ENCODE results near the gene C2orf72. TPM values are rescaled to one million over a fixed set of nuclear protein-coding genes. Genes with fewer than 3 reads are reported as not detected.
"Not testable (repeated sequence)": the region's sequence is repeated elsewhere in the genome, so short reads cannot be mapped to it uniquely, and the experiment has no call there.

C2orf72 gene
- total and polyA plus RNA-seq, 8 donors, result 3.3 to 41.4 (median 7.3) TPM; not detected in 1

DNA sequence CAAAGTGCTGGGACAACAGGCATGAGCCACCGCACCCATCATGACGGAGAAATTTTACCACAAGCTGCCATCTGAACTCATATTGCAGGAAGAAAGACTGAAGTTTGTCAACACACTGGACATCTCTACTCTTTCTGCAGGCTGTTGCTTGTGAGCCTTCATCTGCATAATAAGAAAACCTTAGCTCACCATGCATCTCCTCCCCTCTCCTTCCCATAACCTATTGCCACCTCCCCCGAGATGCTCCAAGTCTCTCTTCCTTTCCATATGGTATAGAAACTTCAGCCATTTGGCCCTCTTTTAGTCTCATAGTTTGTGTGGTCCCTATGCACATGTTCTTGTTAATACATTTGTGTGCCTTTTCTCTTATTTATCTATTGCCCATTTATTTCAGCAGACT is 19.1 kb upstream of the C2orf72 start:
- H3K4me1 ChIP-seq, result no peaks in the 10 kb centered on the region
- H3K27ac ChIP-seq, result no peak overlapping the region
- peaks cover 0 to 17% (median 0%) of the 10 kb centered on the region in 3 donors for H3K27me3 ChIP-seq
- no peaks in the 10 kb centered on the region for H3K9me3 ChIP-seq
- intact Hi-C loops (cut with DNase I; ENCODE audit: low total_unique reads), result no loop called here
- DNase-seq, result no peak
- no peaks in the 10 kb centered on the region for H3K36me3 ChIP-seq
- H3K4me3 ChIP-seq, result no peak overlapping the region
- WGBS, 5 donors, result 94 to 97% (median 95%) methylated on average over 3 of the region's 3 CpGs
- no peak for TF ChIP-seq CTCF (IDR thresholded peaks at IDR 0.05)
- no peak for TF ChIP-seq POLR2A (IDR thresholded peaks at IDR 0.05)
- no peak for TF ChIP-seq POLR2AphosphoS5 (IDR thresholded peaks at IDR 0.05)
- no peak for TF ChIP-seq EP300 (IDR thresholded peaks at IDR 0.05)

DNA sequence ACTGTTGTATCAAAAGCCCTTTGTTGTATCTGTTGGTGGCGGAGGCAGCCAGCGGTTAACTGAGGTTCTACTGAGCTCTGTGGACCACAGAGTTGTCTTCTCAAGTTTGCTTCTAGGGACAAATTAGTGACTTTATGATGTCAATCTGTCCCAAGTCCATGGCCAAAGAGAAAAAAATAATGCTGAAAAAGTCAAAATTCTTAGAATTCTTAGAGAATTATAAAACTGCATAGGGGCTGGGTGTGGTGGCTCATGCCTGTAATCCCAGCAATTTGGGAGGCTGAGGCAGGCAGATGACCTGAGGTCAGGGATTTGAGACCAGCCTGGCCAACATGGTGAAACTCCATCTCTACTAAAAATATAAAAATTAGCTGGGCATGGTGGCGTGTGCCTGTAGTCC is 12.3 kb upstream of the C2orf72 start:
- H3K27me3 ChIP-seq; H3K9me3 ChIP-seq; H3K36me3 ChIP-seq; DNase-seq; H3K4me3 ChIP-seq; H3K4me1 ChIP-seq; intact Hi-C loops (cut with DNase I; ENCODE audit: low total_unique reads); H3K27ac ChIP-seq: not testable (repeated sequence)
- 96 to 98% (median 97%) methylated on average over 3 of the region's 3 CpGs for WGBS, 5 donors

DNA sequence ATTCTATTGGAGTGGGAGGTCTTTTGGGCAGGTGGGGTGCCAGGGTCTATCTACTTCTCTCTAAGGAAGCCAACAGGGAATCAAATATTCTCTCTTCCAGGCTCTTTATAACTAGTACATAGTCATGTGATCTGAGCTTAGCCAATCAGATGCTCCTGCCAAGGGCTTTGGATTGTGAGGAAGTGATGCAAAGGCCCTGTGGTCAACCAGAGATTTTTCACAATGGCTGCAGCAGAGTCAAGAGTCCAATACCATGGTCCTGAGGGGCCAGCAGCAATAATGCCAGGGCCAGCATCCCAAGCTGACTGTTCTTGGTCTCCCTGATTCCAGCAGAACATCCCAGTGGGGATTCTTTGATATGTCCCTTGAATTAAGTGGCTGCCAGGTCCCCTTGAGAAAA is 8.4 kb upstream of the C2orf72 start:
- intact Hi-C loops (cut with DNase I; ENCODE audit: low total_unique reads), result no loop called here
- Histone ChIP-seq H3K4me3 (no peak overlapping the region), H3K36me3 (no peaks in the 10 kb centered on the region), H3K27ac (no peak overlapping the region), H3K4me1 (peaks cover 0 to 2% (median 0%) of the 10 kb centered on the region in 4 donors), H3K9me3 (no peaks in the 10 kb centered on the region), H3K27me3 (peaks cover 0 to 19% (median 0%) of the 10 kb centered on the region in 3 donors)
- DNase-seq, result no peak
- TF ChIP-seq EP300 (IDR thresholded peaks at IDR 0.05) (no peak), CTCF (IDR thresholded peaks at IDR 0.05) (no peak)

DNA sequence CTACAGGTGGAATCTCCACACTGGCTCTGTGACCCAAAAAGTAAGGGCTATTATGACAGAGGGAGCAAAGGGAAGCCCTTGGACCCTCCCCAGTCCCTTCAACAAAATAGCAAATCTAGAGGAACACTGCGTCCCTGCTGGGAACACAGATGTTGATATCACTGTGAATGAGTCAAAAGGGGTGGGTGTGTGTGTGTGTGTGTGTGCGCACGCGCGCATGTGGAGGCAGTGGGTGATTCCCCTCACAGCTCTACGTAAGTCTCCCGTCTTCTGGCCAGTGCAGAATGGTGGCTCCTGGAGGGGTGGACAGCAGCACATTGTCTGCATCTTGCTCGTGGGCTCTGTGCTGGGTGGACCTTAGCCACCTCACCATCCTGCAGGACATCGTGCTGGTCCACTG is 7.8 kb upstream of the C2orf72 start:
- no peak for DNase-seq
- peaks cover 0 to 19% (median 0%) of the 10 kb centered on the region in 3 donors for H3K27me3 ChIP-seq
- intact Hi-C loops (cut with DNase I; ENCODE audit: low total_unique reads), result no loop called here
- H3K27ac ChIP-seq, result no peak overlapping the region
- no peak overlapping the region for H3K4me3 ChIP-seq
- H3K36me3 ChIP-seq, result no peaks in the 10 kb centered on the region
- no peak for TF ChIP-seq EP300 (IDR thresholded peaks at IDR 0.05)
- TF ChIP-seq CTCF (IDR thresholded peaks at IDR 0.05), result no peak
- no peak for TF ChIP-seq POLR2AphosphoS5 (IDR thresholded peaks at IDR 0.05)
- no peak for TF ChIP-seq POLR2A (IDR thresholded peaks at IDR 0.05)
- peaks cover 0 to 9% (median 2%) of the 10 kb centered on the region in 4 donors for H3K4me1 ChIP-seq
- H3K9me3 ChIP-seq, result no peaks in the 10 kb centered on the region
- WGBS, 5 donors, result 77 to 90% (median 86%) methylated on average over 9 of the region's 9 CpGs

GRCh38 chr2:231030725-231031124 is 6.6 kb upstream of the C2orf72 start:
- no peaks in the 10 kb centered on the region for H3K36me3 ChIP-seq
- no peak overlapping the region for H3K27ac ChIP-seq
- intact Hi-C loops (cut with DNase I; ENCODE audit: low total_unique reads), result no loop called here
- no peak for DNase-seq
- H3K4me1 ChIP-seq, result peaks cover 0 to 10% (median 2%) of the 10 kb centered on the region in 4 donors
- no peak overlapping the region for H3K4me3 ChIP-seq
- TF ChIP-seq CTCF (IDR thresholded peaks at IDR 0.05) (no peak), EP300 (IDR thresholded peaks at IDR 0.05) (no peak), POLR2AphosphoS5 (IDR thresholded peaks at IDR 0.05) (no peak), POLR2A (IDR thresholded peaks at IDR 0.05) (no peak)
- H3K9me3 ChIP-seq, result no peaks in the 10 kb centered on the region
- 63 to 92% (median 86%) methylated on average over 3 of the region's 3 CpGs for WGBS, 5 donors
- H3K27me3 ChIP-seq, result peaks cover 0 to 15% (median under 1%) of the 10 kb centered on the region in 3 donors

Data from stomach (tissue), 9 donors.